Astrocyte (in vitro differentiated cells and primary cell): ENCODE data around the gene FAM151A. TPM values are rescaled to one million over a fixed set of nuclear protein-coding genes. Genes with fewer than 3 reads are reported as not detected.

Source experiments
- DNase-seq: peaks from one replicate; pipeline ENCODE4 v3.0.0-alpha.2; 2010; ENCODE audit warnings: low read depth
- FAIRE-seq: peaks from 2 replicates; lab custom pipeline; 2011; peaks lifted over from hg19 to GRCh38; lab: Jason Lieb, UNC
- H2AFZ ChIP-seq: 2 replicates; pipeline ENCODE4 v1.6.0; 2012; ENCODE audit warnings: low read depth, low read length, inconsistent platforms
- H3K27ac ChIP-seq: 2 replicates; pipeline ENCODE4 v1.5.1; 2011; ENCODE audit warnings: low read depth, low read length, inconsistent platforms
- H3K27me3 ChIP-seq: 2 replicates; pipeline ENCODE4 v1.6.0; 2011; ENCODE audit warnings: low read length, inconsistent platforms; ENCODE audit not compliant: insufficient read depth
- H3K36me3 ChIP-seq: 2 replicates; pipeline ENCODE4 v1.5.1; 2011; ENCODE audit warnings: low read length, inconsistent platforms; ENCODE audit not compliant: insufficient read depth
- H3K4me1 ChIP-seq: 2 replicates; pipeline ENCODE4 v1.5.1; 2011; ENCODE audit warnings: low read length, inconsistent platforms; ENCODE audit not compliant: insufficient read depth
- H3K4me2 ChIP-seq: 2 replicates; pipeline ENCODE4 v1.6.0; 2012; ENCODE audit warnings: low read length, inconsistent platforms
- H3K4me3 ChIP-seq: 2 replicates; pipeline ENCODE4 v1.5.1; 2011; ENCODE audit warnings: low read depth, mild to moderate bottlenecking, low read length, inconsistent platforms; ENCODE audit not compliant: insufficient read depth
- H3K79me2 ChIP-seq: 2 replicates; pipeline ENCODE4 v1.6.0; 2012; ENCODE audit warnings: mild to moderate bottlenecking, low read length, inconsistent platforms; ENCODE audit not compliant: insufficient read depth
- H3K9ac ChIP-seq: 2 replicates; pipeline ENCODE4 v1.6.0; 2012; ENCODE audit warnings: mild to moderate bottlenecking, low read length, inconsistent platforms
- H3K9me3 ChIP-seq: 2 replicates; pipeline ENCODE4 v1.5.1; 2012; ENCODE audit warnings: low read depth, mild to moderate bottlenecking, low read length, inconsistent platforms; ENCODE audit not compliant: insufficient read depth
- H4K20me1 ChIP-seq: 2 replicates; pipeline ENCODE4 v1.6.0; 2012; ENCODE audit warnings: low read length, inconsistent platforms; ENCODE audit not compliant: insufficient read depth
- H3K27ac Mint-ChIP-seq: one replicate; pipeline ENCODE4 v1.8.0; 2021; ENCODE audit warnings: mild to moderate bottlenecking, mixed read lengths; ENCODE audit not compliant: unreplicated experiment
- H3K27me3 Mint-ChIP-seq: one replicate; pipeline ENCODE4 v1.8.0; 2021; ENCODE audit warnings: low read depth, mixed read lengths; ENCODE audit not compliant: unreplicated experiment
- H3K36me3 Mint-ChIP-seq: one replicate; pipeline ENCODE4 v1.8.0; 2021; ENCODE audit warnings: low read depth, mixed read lengths; ENCODE audit not compliant: unreplicated experiment
- H3K4me1 Mint-ChIP-seq: one replicate; pipeline ENCODE4 v1.8.0; 2021; ENCODE audit warnings: low read depth, mixed read lengths; ENCODE audit not compliant: unreplicated experiment
- H3K4me3 Mint-ChIP-seq: one replicate; pipeline ENCODE4 v1.8.0; 2021; ENCODE audit warnings: mild to moderate bottlenecking, moderate library complexity, mixed read lengths; ENCODE audit not compliant: unreplicated experiment
- H3K9me3 Mint-ChIP-seq: one replicate; pipeline ENCODE4 v1.8.0; 2021; ENCODE audit warnings: mild to moderate bottlenecking, mixed read lengths; ENCODE audit not compliant: unreplicated experiment
- EZH2 ChIP-seq: IDR thresholded peaks from 2 replicates; pipeline ENCODE4 v1.6.1; 2012; ENCODE audit warnings: mild to moderate bottlenecking, low read length, inconsistent platforms; ENCODE audit not compliant: insufficient read depth
- total RNA-seq: library from RNA; stranded (reverse); gene quantifications from 2 replicates; pipeline ENCODE4 v1.2.1, GENCODE V29; 2021
- TF ChIP-seq, protein P1 (sequence below): IDR thresholded peaks from 2 replicates; pipeline ENCODE4 v1.5.1; 2011; ENCODE audit warnings: low read depth, mild to moderate bottlenecking, inconsistent platforms, low read length, moderate library complexity; ENCODE audit not compliant: insufficient read depth

The FAM151A gene
- total RNA-seq, 1 donor from 2014 or later: not detected

DNA sequence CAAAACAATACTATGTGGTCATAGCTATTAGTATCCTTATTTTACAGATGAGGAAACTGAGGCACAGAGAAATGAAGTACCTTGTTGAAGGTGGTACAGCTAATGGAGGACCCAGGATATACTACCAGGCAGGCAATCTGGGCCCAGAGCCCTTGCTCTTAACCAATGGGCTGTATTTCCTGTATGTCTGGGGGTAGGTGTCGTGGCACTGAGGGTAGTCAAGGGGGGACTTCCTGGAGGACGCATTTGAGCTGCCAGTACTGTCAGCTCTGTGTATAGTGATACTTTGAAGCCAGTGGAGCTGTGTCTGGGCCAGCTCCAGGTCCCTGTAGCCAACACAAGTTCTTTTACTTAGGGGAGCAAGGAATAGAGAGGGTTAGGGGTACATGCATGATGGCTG is 34.9 kb downstream of the FAM151A start:
- Mint-ChIP-seq H3K27me3 (peaks cover 17% of the 10 kb centered on the region), H3K36me3 (peaks cover 2% of the 10 kb centered on the region), H3K9me3 (no peaks in the 10 kb centered on the region), H3K27ac (no peak overlapping the region), H3K4me3 (no peak overlapping the region), H3K4me1 (peaks cover 4% of the 10 kb centered on the region)
- Histone ChIP-seq H3K4me3 (no peak overlapping the region), H3K79me2 (no peaks in the 10 kb centered on the region), H3K9me3 (no peaks in the 10 kb centered on the region), H2AFZ (no peak overlapping the region), H3K27me3 (no peaks in the 10 kb centered on the region), H3K4me1 (no peaks in the 10 kb centered on the region), H3K27ac (no peak overlapping the region), H4K20me1 (no peaks in the 10 kb centered on the region), H3K9ac (no peak overlapping the region), H3K36me3 (no peaks in the 10 kb centered on the region), H3K4me2 (no peak overlapping the region)
- TF ChIP-seq, protein P1, sequence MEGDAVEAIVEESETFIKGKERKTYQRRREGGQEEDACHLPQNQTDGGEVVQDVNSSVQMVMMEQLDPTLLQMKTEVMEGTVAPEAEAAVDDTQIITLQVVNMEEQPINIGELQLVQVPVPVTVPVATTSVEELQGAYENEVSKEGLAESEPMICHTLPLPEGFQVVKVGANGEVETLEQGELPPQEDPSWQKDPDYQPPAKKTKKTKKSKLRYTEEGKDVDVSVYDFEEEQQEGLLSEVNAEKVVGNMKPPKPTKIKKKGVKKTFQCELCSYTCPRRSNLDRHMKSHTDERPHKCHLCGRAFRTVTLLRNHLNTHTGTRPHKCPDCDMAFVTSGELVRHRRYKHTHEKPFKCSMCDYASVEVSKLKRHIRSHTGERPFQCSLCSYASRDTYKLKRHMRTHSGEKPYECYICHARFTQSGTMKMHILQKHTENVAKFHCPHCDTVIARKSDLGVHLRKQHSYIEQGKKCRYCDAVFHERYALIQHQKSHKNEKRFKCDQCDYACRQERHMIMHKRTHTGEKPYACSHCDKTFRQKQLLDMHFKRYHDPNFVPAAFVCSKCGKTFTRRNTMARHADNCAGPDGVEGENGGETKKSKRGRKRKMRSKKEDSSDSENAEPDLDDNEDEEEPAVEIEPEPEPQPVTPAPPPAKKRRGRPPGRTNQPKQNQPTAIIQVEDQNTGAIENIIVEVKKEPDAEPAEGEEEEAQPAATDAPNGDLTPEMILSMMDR: no peak
- TF ChIP-seq EZH2: no peak
- no peak for DNase-seq
- FAIRE-seq: no peak

DNA sequence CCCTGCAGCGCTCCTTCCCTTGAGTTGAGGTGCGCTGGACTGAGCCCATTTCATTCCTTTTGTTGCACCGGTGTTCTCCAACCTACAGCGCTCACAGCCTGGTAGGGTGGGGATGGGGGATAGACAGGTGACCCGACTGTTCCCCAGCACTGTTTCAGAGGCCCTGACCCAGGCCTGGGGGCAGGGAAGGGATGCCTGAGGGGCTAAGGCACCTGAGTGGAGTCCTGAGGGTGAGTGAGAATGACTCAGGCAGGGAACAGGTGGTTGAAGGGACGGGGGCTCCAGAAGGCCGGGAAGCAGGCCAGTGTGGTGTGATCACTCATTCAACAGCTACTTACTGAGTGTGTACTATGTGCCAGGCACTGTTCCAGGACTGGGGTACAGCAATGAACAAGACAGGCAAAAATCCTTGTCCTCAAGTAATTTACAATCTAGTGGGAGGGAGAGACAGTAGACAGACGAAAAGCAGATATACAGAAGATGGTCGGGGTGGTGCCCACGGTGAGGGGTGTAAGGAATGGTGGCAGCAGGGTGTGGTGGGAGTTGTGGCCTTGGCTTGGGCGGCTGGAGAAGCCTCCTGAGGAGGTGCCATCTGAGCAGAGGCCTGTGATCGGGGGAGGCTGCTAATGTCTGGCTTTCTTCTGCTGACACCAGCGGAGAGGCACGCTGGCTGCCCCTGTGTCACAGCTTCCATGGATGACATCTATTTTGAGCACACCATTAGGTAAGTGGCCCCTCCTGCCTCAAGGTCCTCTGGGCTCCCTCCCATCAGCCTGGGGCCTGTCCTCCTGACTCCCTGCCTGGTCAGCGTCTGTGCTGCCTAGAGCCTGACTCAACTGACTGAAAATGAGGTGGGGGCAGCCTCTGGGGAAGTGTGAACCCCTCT is 37.9 kb downstream of the FAM151A start:
- no peak overlapping the region for H3K27ac Mint-ChIP-seq
- DNase-seq (no peak), FAIRE-seq (no peak)
- H3K4me1 Mint-ChIP-seq: peaks cover 4% of the 10 kb centered on the region
- H3K27ac ChIP-seq: no peak overlapping the region
- H2AFZ ChIP-seq: no peak overlapping the region
- no peak overlapping the region for H3K4me3 ChIP-seq
- no peaks in the 10 kb centered on the region for H3K9me3 Mint-ChIP-seq
- peaks cover 2% of the 10 kb centered on the region for H3K36me3 Mint-ChIP-seq
- H3K27me3 ChIP-seq: no peaks in the 10 kb centered on the region
- H3K79me2 ChIP-seq: no peaks in the 10 kb centered on the region
- no peaks in the 10 kb centered on the region for H3K36me3 ChIP-seq
- H3K4me2 ChIP-seq: no peak overlapping the region
- H3K9me3 ChIP-seq: no peaks in the 10 kb centered on the region
- no peak overlapping the region for H3K9ac ChIP-seq
- peaks cover 24% of the 10 kb centered on the region for H3K27me3 Mint-ChIP-seq
- peaks cover 3% of the 10 kb centered on the region for H3K4me1 ChIP-seq
- TF ChIP-seq EZH2: no peak
- TF ChIP-seq, protein P1: no peak
- peaks cover 3% of the 10 kb centered on the region for H4K20me1 ChIP-seq
- no peak overlapping the region for H3K4me3 Mint-ChIP-seq

GRCh38 chr1:54584575-54584974 is 38.8 kb downstream of the FAM151A start:
- Histone ChIP-seq H4K20me1 (peaks cover 3% of the 10 kb centered on the region), H2AFZ (no peak overlapping the region), H3K4me2 (no peak overlapping the region), H3K36me3 (no peaks in the 10 kb centered on the region), H3K79me2 (no peaks in the 10 kb centered on the region), H3K9ac (no peak overlapping the region), H3K4me1 (peaks cover 3% of the 10 kb centered on the region), H3K27ac (no peak overlapping the region), H3K9me3 (no peaks in the 10 kb centered on the region), H3K4me3 (no peak overlapping the region), H3K27me3 (no peaks in the 10 kb centered on the region)
- H3K36me3 Mint-ChIP-seq: peaks cover 2% of the 10 kb centered on the region
- no peaks in the 10 kb centered on the region for H3K9me3 Mint-ChIP-seq
- no peak overlapping the region for H3K27ac Mint-ChIP-seq
- no peak for FAIRE-seq
- TF ChIP-seq, protein P1: no peak
- no peak for TF ChIP-seq EZH2
- DNase-seq: no peak
- no peak overlapping the region for H3K4me3 Mint-ChIP-seq
- H3K4me1 Mint-ChIP-seq: no peaks in the 10 kb centered on the region
- peaks cover 24% of the 10 kb centered on the region for H3K27me3 Mint-ChIP-seq
